ENCODE data around the gene ELMO1. TPM values are rescaled to one million over a fixed set of nuclear protein-coding genes. Genes with fewer than 3 reads are reported as not detected.

ELMO1 gene
- total RNA-seq, 1 experiment from 2014 or later, result 7.8 TPM

- Mint-ChIP-seq H3K9me3 (no peaks in the 10 kb centered on the region), H3K36me3 (ENCODE audit: insufficient read depth in 1 of 3, low read depth in 3 of 3) (no peaks in the 10 kb centered on the region), H3K4me3 (no peak overlapping the region), H3K27me3 (ENCODE audit: low read depth) (no peaks in the 10 kb centered on the region; the same call in 1 of the 2 replicates), H3K27ac (no peak overlapping the region), H3K4me1 (peaks cover 7 to 9% of the 10 kb centered on the region in 2 experiments)
- H2AFZ ChIP-seq (ENCODE audit: low read length), result no peak overlapping the region
- no peak overlapping the region for H3K4ac ChIP-seq (ENCODE audit: low read depth, low read length)
- H3K27me3 ChIP-seq (ENCODE audit: insufficient read depth, low read length), result no peaks in the 10 kb centered on the region
- H2BK20ac ChIP-seq (ENCODE audit: low read depth, low read length, poor library complexity, severe bottlenecking), result no peak overlapping the region
- no peak overlapping the region for H4K91ac ChIP-seq (ENCODE audit: insufficient read length, low read depth, low read length)
- no peak overlapping the region for H3K9ac ChIP-seq (ENCODE audit: extremely low read depth, insufficient read length, low read length)
- no peak overlapping the region for H2BK12ac ChIP-seq (ENCODE audit: insufficient read length, low read depth, low read length)
- H3K79me2 ChIP-seq (ENCODE audit: insufficient read depth, low read length), result no peaks in the 10 kb centered on the region
- H3K4me1 ChIP-seq (ENCODE audit: insufficient read depth, low read length), result no peaks in the 10 kb centered on the region
- H2BK120ac ChIP-seq (ENCODE audit: low read depth, low read length, poor library complexity, severe bottlenecking), result no peak overlapping the region
- H3K56ac ChIP-seq (ENCODE audit: insufficient read length, low read depth, low read length), result no peak overlapping the region
- H3K9me3 ChIP-seq (ENCODE audit: control insufficient read depth, low read depth, low read length), result no peaks in the 10 kb centered on the region
- H4K5ac ChIP-seq (ENCODE audit: insufficient read length, low read depth, low read length), result no peak overlapping the region
- TF ChIP-seq CTCF (conservative IDR thresholded peaks at IDR 0.05), result no peak
- no peak overlapping the region for H2BK5ac ChIP-seq (ENCODE audit: insufficient read length, low read length)
- no peak overlapping the region for H4K8ac ChIP-seq (replicated peaks; ENCODE audit: insufficient read length, low read depth, low read length)
- H3K23me2 ChIP-seq (ENCODE audit: insufficient read length, low read depth, low read length, poor library complexity, severe bottlenecking), result no peaks in the 10 kb centered on the region
- H2AK5ac ChIP-seq (ENCODE audit: insufficient read length, low read length), result no peak overlapping the region
- H4K20me1 ChIP-seq (ENCODE audit: control insufficient read depth, insufficient read depth, insufficient read length), result no peaks in the 10 kb centered on the region
- H3K14ac ChIP-seq (ENCODE audit: insufficient read depth, low read length), result no peak overlapping the region
- WGBS (ENCODE audit: extremely low coverage, insufficient read length, low lambda C conversion rate), result no CpG with 5 or more reads among the region's 2 CpGs
- no peak overlapping the region for H3K18ac ChIP-seq (ENCODE audit: insufficient read length, low read depth, low read length)
- DNase-seq, result no peak
- H3T11ph ChIP-seq (ENCODE audit: low read length), result no peak overlapping the region
- H3K23ac ChIP-seq (ENCODE audit: insufficient read length, low read depth, low read length), result no peak overlapping the region
- no peaks in the 10 kb centered on the region for H3K79me1 ChIP-seq (ENCODE audit: insufficient read depth, low read depth, low read length, poor library complexity, severe bottlenecking)
- no peak overlapping the region for H2BK15ac ChIP-seq (ENCODE audit: low read depth, low read length)
- no peak overlapping the region for H3K4me2 ChIP-seq (ENCODE audit: insufficient read depth, insufficient read length, low read length)
- no peak overlapping the region for H3K27ac ChIP-seq (ENCODE audit: insufficient read length, low read depth, low read length)
These were observed 641.8 kb downstream of the ELMO1 start for GRCh38 chr7:36806891-36807290.

Small RNA genes within 50 kb of the gene (microRNA-seq; reads per million reads assigned to microRNA genes)
- gene MIR1200 (ENCODE audit: borderline microRNAs expressed), result not detected

Other genes starting within 250 kb of the ELMO1 start
- 0.50 and 0.55 TPM in 2 replicates for gene GPR141, start 234.9 kb upstream of the ELMO1 start, total RNA-seq (2021)